ENCODE results near the gene ANO8.

Gene ANO8

DNA sequence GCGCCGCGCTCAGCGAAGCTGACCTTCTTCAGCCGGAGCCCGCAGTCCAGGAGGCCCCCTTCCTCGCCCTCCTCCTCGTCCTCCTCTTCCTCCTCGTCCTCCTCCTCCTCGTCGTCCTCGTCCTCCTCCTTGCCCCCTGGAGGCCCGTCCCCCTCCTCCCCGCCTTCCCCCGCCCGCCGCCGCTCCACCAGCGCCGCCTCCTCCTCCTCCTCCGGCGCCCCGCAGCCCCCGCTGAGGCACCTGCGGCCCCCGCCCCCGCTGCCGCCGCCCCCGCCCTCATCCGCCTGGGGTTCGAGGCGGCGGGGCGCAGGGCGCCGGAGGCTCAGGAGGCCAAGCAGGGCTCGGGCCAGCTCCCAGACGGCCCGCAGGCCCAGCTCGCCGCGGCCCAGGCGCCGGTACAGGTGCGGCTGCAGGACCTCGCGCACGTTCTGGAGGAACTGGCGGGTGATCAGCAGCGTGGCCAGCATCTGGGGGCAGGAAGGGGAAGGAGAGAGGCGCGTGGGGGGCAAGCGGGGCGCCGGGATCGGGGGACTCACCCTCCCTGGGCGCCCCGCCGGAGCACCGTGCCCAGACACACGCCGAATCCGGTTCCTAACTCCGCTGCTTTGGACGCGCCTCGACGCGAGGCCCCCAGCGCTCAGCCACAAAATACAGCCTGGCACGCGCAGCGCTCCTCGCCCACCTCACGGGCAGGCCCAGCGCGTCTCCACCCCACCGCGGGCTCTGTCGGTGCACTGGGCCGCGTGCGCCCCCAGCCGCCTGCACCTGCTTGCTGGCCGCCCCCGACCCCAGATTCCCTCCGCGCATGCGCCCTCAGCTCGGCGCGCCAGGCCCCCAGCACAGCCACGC, 5.9 kb downstream of the ANO8 start:
- DNase-seq, result peak; percentile 31

DNA sequence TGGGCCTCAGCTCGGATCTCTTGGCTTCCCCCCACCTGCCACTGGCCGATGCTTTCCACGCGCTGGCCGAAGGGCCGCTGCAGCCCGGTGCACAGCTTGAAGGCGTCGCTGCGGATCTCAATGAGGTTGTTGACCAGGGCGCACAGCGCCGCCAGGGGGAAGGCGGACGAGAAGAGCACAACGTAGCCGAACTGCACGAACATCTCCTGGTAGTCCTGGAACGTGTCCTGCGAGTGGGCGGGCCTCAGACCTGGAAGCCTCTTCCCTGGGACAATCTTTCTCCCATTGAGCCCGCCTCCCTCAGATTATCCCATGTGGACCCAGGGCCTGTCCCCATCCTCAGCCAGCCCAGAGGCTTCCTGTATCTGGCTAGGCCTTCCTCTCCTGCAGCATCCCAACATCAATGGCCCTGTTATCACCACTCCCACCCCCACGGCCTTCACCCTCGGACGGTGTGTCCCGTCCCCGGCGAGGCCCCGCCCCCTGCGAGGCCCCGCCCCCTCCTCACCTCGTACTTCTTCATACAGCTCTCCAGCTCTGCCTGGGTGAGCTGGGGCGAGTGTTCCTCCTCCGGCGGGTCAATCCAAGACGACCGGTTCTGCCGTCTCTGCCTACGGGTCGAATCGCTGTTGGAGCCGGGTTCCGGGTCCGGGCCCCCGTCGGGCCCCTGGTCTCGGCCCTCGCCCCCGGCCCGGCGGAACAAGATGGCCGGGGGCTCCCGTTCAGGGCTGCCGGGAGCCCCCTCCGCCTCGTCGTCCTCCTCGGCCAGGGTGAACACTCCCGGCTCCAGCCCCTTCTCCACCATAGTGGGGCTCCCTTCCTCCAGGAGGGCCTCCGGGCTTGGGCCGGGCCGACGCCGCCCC, 6.8 kb downstream of the ANO8 start:
- DNase-seq, result peak; percentile 44

DNA sequence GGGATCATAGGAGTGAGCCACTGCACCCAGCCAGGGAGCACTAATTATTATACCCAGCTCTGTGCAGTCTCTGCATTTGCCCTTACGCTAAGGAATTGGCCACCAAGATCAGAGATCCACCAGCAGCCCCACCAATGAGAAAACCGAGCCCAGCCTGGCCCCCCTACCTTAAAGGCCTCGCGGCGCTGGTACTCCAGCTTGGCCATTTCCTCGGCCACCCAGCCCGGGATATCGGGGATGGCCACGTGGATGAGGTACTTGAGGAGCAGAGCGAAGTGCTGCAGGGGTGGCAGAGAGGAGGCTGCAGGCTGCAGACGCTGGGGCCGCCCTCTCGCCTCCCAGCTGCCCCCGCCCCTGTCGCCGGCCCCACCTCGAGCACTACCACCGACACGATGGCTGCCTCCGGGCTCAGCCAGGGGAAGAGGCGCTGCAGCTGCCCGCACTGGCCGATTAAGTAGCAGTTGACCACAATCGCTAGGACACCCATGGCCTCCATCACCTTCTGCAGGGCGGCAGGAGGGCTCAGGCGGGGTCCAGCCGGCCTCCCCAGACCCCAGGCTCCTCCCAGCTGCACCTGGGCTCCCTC, 7.5 kb downstream of the ANO8 start:
- no peak for DNase-seq

DNA sequence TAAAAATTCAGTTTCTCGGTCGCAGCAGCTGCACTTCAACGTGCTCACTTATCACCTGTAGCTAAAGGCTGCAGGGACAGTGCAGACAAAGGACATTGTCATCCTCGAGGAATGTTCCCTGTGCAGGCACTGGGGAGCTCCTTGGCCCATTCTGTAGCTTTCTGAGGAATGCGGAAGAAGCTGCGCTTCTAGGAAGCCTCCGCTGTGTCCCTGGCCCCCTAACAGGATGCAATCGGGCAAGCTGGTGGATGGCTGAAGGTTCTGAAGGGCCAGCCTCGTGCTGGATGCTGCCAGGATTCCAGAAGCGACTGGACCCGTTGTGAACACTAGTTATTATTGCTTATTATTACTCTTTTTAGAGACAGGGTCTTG, 8.1 kb downstream of the ANO8 start:
- no peak for DNase-seq

DNA sequence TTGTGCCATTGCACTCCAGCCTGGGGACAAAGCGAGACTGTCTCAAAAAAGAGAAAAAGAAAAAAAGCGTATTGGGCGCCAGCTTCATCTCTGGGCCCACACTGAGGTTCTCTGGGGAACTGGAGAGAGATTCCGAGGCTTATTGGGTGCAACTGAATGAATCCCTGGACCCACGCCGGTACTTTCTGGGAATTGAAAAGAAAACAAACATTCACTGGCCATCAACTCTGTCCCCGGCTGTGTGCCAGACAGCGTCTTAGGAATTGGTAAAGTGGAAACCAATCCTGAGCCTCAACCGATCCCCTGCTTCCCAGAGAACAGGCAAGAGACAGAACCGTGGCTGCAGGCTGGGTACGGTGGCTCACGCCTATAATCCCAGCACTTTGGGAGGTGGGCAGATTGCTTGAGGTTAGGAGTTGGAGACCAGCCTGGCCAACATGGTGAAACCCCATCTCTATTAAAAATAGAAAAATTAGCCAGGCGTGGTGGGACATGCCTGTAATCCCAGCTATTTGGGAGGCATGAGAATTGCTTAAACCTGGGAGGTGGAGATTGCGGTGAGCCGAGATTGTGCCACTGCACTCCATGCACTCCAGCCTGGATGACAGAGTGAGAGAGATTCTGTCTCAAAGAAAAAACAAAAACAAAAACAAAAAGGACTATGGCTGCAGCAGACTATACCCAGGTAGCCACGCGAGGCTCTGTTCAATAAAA, 8.6 kb downstream of the ANO8 start:
- DNase-seq, result no peak

DNA sequence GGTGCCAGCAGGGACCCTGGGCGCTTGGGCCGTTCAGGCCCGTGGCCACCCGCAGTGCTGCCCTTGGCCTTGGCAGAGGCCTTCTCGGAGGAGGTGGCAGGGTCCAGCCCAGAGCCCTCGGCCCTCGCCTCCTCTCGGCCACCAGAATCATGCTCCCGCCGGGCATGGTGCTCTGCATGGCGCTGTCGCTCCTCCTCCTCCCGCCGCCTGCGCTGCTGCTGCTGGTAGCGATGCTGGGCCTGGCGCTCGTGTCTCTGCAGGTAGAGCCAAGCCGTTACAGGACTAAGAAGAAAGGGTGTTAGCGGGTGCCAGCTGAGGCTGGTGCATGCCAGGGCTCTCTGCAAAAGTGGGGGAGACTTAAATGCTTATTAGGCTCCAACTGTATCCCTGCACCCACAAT, 9.5 kb downstream of the ANO8 start:
- no peak for DNase-seq

DNA sequence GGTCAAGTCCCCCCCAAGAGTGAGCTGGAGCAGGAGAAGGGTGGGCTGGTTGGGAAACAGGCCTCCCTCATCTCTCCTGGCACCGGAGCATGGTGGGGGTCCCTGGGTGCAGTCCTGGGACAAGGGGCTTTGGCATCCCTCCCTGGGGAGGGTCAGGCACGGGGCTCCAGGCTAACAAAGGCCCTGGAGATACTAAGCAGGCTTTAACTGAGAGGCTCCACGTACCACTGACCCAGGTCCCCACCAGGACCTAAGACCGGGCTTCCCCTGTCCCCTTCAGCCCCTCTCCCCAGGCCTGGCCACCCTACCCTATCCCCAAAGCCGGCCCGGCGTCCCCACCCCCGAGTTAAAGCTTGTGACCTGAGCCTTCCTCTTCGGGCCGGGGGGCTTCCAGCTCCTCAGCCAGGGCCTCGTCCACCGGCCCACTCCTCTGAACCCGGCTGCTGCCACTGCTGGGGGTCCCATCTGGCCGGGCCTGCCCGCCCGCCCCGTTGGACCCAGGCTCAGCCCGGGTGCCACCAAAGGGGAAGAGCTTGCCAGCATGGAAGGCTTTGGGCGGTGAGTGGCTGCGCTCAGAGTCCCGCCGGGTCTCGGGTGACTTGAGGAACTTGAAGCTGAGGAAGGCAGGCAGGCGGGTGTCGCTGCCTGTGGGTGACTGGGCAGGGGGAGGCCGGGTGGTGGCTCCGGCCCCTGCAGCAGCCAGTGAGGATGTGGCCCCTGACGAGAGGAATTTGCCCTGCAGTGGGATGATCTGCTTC, 10.1 kb downstream of the ANO8 start:
- no peak for DNase-seq

DNA sequence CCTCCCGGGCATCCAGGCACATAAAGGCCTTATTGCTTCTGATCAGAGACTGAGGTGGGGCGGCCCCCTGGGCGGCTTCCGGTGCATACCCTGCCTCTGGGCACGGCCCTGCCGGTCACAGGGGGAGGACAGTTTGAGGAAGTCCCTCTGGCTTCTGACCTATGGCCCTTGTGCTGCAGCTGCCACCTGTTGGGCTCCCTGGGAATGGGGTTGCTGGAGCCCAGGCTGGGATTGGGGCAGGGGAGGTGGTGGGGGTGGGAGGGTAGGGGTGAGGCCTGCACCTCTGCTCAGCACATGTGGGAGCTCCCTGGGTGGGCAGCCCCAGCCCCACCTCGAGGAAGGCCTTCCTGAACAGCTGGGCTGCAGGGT, 10.7 kb downstream of the ANO8 start:
- DNase-seq, result no peak

DNA sequence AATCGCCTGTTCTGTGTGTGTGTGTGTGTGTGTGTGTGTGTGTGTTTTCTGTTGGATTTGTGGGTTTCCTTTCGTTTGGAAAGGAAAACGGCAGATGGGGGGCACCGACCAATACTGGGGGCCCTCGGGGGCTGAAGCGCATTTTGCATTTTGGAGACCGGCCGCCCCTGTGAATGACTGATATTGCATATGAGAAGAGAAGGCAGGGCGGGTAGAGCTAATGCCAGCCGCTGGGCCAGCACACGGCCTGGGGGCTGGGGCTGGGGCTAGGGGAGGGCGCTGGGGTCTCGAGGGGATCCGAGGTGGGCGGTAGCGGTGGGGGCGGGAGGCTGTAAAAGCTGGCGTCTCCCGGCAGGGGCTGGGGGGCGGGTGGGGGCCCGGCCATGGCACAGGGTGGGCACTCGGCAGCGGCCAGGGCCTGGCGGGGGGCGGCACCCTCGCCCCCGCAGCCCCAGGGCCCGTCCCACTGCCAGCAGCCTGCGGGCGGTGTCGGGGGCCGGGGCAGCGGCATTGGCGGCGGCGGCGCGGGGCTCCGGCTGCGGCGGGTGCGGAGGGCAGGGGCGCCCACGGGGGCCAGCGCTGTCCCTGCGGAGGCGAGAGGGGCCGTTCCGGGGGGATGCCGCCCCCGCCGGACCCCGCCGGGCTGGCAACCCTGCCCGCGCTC, 11.2 kb downstream of the ANO8 start:
- no peak for DNase-seq

DNA sequence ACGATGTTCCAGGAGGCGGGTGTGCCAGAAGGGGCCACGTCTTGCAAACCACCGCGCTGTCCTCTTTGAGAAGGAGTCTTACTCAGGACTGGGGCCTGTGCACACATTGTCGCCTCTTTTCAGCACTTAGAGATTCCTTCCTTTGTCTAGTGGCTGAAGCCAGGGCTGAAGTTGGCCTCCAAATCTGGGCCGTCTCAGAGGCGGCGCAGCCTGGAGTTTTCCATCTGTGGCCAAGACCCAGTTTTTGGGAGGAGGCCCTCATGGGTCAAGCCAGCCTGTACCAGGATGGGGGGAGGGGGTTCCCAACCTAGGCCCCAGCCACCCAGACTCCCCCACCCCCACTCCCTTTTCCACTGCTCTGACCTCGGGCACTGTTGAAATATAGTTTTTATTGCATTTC, 11.8 kb downstream of the ANO8 start:
- no peak for DNase-seq

DNA sequence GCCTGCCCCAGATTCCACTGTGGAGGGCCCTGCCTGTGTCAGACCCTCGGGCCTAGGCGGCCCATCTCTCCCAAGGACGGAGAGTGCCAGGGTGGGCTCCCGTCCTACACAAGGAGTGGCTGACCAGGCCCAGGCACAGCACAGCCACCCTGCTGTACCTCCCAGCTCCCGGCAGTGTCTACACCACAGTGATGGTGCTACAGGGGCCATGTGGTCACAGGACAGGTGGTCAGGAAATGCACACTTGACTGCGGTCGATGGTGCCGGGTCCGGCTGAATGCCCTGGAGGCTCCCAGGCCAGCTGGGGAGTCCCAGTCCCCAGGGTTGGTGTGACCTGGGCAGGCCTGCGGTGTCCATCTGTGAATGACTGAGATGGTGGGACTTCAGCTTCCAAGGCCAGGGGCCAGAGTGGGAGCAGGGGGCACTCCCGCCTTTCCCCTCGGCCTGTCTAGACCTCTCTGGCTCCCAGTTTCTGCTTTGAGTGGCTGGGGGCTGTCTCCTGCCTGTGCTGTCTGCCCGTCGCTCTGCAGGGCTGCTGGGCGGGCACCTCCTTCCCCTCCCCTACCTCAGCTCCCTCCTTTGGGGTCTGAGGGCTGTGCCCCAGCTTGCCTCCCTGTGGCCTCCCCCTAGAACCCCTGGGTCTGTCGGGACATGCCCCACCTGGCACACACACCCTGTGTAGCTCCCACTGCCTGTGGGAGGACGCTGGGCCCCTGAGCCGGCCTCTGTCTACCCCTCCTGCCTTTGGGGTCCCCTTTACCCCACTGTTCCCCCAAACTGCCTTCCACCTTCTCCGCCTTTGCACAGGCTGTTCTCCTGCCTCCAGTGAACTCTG, 12.8 kb downstream of the ANO8 start:
- DNase-seq, result no peak

DNA sequence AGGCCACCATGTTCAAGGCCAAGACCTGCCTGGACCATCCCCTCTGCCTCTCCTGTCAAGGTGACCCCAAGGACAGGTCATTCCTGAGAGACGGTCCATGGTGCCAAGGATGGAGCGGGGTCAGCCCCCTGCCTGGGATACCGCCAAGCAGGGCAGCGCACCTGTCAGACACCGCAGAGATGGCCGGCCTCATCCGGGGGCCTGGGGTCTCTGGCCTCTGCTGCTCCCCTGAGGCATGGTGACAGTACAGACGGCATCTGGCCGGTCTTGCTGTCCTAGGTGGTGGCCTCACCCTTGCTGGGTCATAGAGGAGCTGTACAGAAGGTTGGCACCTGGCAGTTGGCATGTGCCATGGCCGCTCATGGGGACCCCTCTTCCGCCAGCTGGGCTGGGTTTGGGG, 14.2 kb downstream of the ANO8 start:
- DNase-seq, result no peak

DNA sequence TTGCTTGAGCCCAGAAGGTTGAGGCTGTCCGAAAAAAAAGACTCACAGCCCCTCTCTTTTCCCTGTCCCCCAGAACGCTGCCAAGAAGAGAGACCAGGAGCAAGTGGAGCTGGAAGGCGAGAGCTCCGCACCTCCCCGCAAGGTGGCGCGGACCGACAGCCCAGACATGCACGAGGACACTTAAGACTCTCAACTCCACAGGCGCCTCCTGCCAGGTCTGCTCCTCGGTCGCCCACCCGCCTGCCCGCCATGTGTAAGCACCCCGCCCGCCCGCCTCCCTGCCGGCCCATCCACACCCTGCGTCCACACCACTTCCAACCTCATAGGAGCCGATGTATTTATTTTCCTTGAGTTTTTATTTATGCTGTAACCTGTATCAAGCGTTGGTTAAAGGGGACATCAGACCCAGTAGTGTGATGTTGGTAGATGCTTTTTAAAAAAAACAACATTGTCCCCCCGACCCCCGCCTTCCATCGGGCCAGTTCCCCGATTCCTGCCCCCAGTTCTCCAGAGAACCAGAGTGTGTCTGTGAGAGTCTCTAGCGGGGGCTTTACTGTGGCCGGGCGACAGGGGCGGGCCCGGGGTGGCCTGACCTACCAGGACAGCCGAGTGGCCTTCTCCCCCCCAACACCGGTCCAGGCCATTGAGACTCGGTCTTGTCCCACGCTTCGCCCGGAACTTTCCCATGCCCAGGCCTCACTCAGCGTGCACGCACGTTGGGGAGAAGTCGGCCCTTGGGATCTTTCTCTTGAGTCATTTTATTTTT, 15.0 kb downstream of the ANO8 start:
- DNase-seq, result no peak

DNA sequence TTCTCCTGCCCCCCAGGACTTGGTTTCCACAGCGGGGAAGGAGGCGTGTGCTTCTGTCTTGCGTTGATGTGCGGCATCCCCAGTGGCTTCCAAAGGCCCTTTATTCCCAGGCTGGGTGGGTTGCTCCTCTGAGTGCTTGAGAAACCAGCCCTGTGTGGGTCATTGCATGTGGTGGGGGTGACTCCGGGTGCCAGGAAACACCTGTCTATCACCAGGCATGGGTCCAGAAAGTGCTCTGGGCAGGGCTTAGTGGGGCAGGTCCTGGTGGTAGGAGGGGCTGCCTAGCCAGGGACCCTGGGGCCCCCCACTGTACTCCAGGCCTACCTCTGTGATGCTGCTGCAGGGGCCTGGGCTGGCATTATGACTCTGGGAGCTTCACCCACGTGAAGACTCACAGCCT, 15.7 kb downstream of the ANO8 start:
- no peak for DNase-seq

DNA sequence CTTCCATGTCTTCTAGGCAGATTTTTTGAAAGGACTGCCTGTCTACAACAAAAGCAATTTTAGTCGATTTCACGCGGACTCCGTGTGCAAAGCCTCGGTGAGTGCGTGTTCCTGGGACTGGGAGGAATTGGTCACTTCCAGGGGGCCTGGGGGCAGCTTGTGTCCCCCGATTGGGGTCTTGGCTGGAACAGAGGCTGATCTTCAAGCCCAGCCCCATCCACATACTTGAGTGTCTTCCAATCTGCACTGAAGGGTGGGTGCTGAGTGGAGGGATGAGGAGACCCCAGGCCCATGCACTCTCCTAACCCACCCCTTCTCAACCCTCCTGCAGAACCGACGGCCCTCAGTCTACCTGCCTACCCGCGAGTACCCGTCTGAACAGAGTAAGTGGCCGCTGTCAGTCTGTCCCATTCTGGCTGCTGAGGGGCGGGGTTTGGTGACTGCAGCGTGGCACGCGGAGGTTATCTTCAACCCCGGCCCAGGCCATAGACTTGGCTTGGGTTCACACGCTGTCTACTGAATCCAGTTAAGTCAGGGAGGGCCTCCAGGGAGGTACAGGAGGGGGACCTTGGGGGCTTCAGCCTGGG, 20.6 kb downstream of the ANO8 start:
- no peak for DNase-seq

DNA sequence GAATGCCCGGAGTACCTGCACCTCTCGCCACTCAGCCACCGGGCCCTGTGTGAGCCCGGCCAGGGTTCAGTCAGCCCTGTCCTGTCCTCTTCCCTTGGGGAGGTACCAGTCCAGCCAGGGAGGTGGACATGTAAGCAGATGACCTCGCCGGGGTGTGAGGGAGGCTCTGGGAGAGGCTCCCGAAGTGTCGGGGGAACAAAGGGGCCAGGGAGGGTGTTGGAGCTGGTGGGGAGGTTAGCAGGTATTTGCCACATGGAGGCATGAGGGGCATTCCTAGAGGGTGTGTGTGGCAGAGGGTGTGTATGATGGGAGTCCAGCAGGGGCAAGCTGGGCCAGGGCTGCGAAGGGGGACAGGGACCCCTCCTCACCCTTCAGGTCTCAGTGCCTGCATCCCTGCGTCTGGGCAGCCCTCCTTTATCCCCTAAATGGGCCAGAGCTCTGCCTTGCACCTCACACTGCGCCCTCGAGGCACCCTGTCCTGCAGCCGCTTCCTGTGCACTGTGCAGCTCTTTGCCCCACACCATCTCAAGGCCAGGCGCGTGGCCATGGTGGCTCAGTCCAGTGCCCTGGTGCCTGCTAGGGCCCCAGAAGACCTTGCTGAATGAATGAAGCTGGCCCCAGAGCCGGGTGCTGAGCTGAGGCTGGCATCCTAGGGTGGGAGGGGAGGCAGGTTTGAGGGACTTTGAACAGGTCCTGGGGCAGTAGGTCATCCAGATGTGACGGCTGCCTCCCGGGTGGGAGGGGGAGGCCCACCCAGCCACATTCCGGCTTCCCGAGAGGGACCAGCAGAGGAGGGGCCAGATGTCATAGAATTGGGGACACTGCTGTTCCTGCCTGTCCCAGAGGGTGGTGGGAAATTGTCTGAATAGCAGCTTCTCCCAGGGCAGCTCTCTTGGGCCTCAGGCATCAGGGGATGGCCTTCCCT, 22.2 kb downstream of the ANO8 start:
- no peak for DNase-seq

DNA sequence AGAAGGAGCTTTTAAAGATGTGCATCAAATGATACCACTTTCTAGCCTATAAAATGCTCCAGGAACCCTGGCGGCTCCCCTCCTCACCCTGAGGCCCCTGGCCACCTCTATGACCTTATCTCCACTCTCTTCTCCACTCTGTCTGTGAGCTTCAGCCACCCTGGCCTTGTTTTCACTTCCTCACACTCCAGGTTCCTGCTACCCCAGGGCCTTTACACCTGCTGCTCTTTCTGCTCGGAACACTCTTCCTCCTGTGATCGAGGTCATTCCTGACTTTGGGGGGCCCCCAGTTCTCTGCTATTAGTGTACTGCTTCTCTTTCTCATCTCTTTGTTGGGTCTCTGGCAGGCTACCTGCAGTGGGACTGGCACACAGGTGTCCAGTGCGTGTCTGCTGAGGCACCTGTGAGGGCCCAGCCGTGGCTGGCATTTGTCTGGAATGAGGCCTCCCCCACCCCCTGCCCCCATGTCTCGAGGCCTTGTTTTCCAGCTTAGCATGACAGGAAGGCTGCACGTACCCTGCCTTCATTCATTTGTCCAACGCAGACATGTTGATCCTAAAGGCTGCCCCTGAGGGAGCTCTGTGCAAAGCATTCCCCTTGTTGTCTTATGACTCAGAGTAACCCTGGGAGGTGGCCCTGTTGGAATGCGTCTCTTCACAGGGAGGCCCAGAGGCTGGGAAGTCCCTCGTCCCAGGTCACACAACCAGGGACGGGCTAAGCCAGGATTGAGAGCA, 23.0 kb downstream of the ANO8 start:
- no peak for DNase-seq

DNA sequence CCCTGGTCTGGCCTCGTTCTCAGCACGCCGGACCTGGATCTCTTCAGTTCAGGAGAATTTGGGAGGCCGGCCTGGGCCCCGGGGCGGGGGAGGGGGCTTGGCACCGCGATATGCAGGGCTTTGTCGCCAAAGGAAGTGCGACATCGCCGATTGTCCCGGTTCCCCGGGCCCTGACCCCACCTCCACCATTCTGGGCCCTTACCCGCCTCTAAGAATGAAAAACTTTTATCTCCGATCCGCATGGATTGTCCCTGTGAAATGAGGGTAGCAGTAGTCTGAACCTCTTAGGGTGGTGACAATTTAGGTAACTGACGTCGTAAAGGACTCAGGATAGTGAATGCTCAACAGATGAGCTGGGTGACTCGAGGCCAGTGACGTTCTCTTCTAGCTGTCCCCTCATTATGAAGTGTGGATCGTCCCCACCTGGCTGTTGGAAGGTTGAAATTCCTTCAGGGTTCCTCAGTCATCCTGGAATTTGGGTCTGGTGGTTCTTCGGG, 24.6 kb downstream of the ANO8 start:
- DNase-seq, result no peak

All from stimulated activated naive CD4-positive, alpha-beta T cell treated with Interleukin-2 at 50 U/mL for 16 hours (primary cell).